K562 (cell line): Measurements from ENCODE around the gene SHF.

ENCODE experiments used
- ATF2 ChIP-seq: sonication (generic); formaldehyde crosslinking; IDR thresholded peaks from 2 replicates; pipeline ENCODE4 v1.8.1; 2022; ENCODE audit warnings: missing genetic modification reagents
- CHD4 ChIP-seq: fragments of 200-600 bp; sonication (generic); IDR thresholded peaks from 3 replicates; pipeline ENCODE4 v1.6.1; 2012; ENCODE audit warnings: low read depth, mild to moderate bottlenecking, mixed read lengths, low read length, inconsistent platforms; ENCODE audit not compliant: insufficient read depth, insufficient replicate concordance, poor library complexity, severe bottlenecking
- CTCF ChIP-seq, 3 experiments: IDR thresholded peaks in 2 of 3; conservative IDR thresholded peaks in 1 of 3; 2 replicates each; pipeline ENCODE4 v1.5.1; 2011 to 2012; ENCODE audit warnings: low read length in 3 of 3, mild to moderate bottlenecking in 3 of 3, control low read depth in 2 of 3, improper control_type of control experiment in 1 of 3, inconsistent platforms in 1 of 3, low read depth in 1 of 3, mixed read lengths in 1 of 3, moderate library complexity in 1 of 3; ENCODE audit not compliant: insufficient read depth in 2 of 3
- E2F4 ChIP-seq: sonication (generic); formaldehyde crosslinking; IDR thresholded peaks from 2 replicates; pipeline ENCODE4 v1.8.0; 2022; ENCODE audit warnings: mild to moderate bottlenecking, low read depth, missing genetic modification reagents
- EGR1 ChIP-seq: fragments of 450-650 bp; conservative IDR thresholded peaks from 2 replicates; pipeline ENCODE4 v1.6.1; 2017; ENCODE audit warnings: mild to moderate bottlenecking
- GATAD2B ChIP-seq: fragments of 450-650 bp; IDR thresholded peaks from 2 replicates; pipeline ENCODE4 v1.6.1; 2017; ENCODE audit warnings: mild to moderate bottlenecking, borderline replicate concordance
- GTF3C2 ChIP-seq: IDR thresholded peaks from 3 replicates; pipeline ENCODE4 v1.6.1; 2011; ENCODE audit warnings: borderline replicate concordance, mild to moderate bottlenecking, moderate library complexity; ENCODE audit not compliant: insufficient read length; ENCODE audit errors: extremely low read depth
- MTA1 ChIP-seq: fragments of 450-650 bp; IDR thresholded peaks from 2 replicates; pipeline ENCODE4 v1.6.1; 2017; ENCODE audit warnings: borderline replicate concordance
- NCOR1 ChIP-seq: fragments of 450-650 bp; IDR thresholded peaks from 2 replicates; pipeline ENCODE4 v1.6.1; 2016; ENCODE audit warnings: mild to moderate bottlenecking, moderate library complexity
- NFRKB ChIP-seq: fragments of 450-650 bp; IDR thresholded peaks from 2 replicates; pipeline ENCODE4 v1.6.1; 2016; ENCODE audit warnings: low read depth
- NR3C1 ChIP-seq: sonication (generic); formaldehyde crosslinking; IDR thresholded peaks from 2 replicates; pipeline ENCODE4 v1.8.1; 2022; ENCODE audit warnings: missing genetic modification reagents
- SREBF2 ChIP-seq: sonication (generic); formaldehyde crosslinking; IDR thresholded peaks from 2 replicates; pipeline ENCODE4 v1.4.0; 2020; ENCODE audit warnings: mild to moderate bottlenecking, missing genetic modification reagents
- ZNF274 ChIP-seq: IDR thresholded peaks from 2 replicates; pipeline ENCODE4 v1.6.1; 2011; ENCODE audit warnings: low read depth, mild to moderate bottlenecking, low read length, moderate library complexity, borderline replicate concordance

- TF ChIP-seq MTA1: no peak
- TF ChIP-seq GATAD2B: no peak
- no peak for TF ChIP-seq GTF3C2
- TF ChIP-seq NR3C1 (CRISPR knock-in tag): no peak
- TF ChIP-seq ATF2: no peak
- TF ChIP-seq NCOR1: no peak
- no peak for TF ChIP-seq ZNF274
- no peak for TF ChIP-seq SREBF2
- no peak for TF ChIP-seq NFRKB
- no peak for TF ChIP-seq EGR1
- no peak for TF ChIP-seq CTCF (IDR thresholded peaks at IDR 0.05 in 2 of 3, conservative IDR thresholded peaks at IDR 0.05 in 1 of 3; ENCODE audit: insufficient read depth in 2 of 3, low read depth in 1 of 3, low read length in 3 of 3)
- TF ChIP-seq E2F4 (CRISPR knock-in tag): no peak
- no peak for TF ChIP-seq CHD4
Measured at GRCh38 chr15:45121706-45122417, 65.9 kb downstream of the SHF start.
